PC-3 (cell line): ENCODE measurements around the gene PRPS1. TPM values are rescaled to one million over a fixed set of nuclear protein-coding genes. Genes with fewer than 3 reads are reported as not detected.

Source experiments
- ATAC-seq: fragments of 200-7000 bp; cut with Tn5 transposase; 2 replicates; pipeline ENCODE4 v1.9.1; 2020; ENCODE audit warnings: mild to moderate bottlenecking, moderate library complexity
- BruUV-seq: library from RNA; stranded (reverse); fragments of 400-500 nt; replicated peaks from 2 replicates; lab custom pipeline; 2021; lab: Mats Ljungman, UMichigan
- CTCF ChIA-PET: fragments of 300-600 bp; sonication (Branson Sonifier 250); formaldehyde crosslinking; loops from one replicate; lab custom pipeline; 2022; ENCODE audit warnings: antibody characterized with exemption; lab: Charles Lee
- POLR2A ChIA-PET: fragments of 300-600 bp; sonication (Branson Sonifier 250); formaldehyde crosslinking; loops from one replicate; lab custom pipeline; 2022; ENCODE audit warnings: antibody characterized with exemption; ENCODE audit not compliant: unreplicated experiment; lab: Charles Lee
- DNase-seq: peaks from one replicate; pipeline ENCODE4 v3.0.0-alpha.2; 2015
- H2AFZ ChIP-seq: fragments of 300-600 bp; sonication (generic); 2 replicates; pipeline ENCODE4 v1.6.0; 2016; ENCODE audit warnings: antibody characterized with exemption, low read length
- H3F3A ChIP-seq: fragments of 300-600 bp; sonication (generic); one replicate; pipeline ENCODE4 v1.6.0; 2017; ENCODE audit warnings: antibody characterized with exemption, low read length, control low read depth, mild to moderate bottlenecking; ENCODE audit not compliant: unreplicated experiment
- H3K27ac ChIP-seq: fragments of 300-600 bp; sonication (generic); 2 replicates; pipeline ENCODE4 v1.5.1; 2016; ENCODE audit warnings: mild to moderate bottlenecking, low read length
- H3K27me3 ChIP-seq: fragments of 300-600 bp; sonication (generic); 2 replicates; pipeline ENCODE4 v1.6.1; 2016; ENCODE audit warnings: low read length, mixed read lengths
- H3K36me3 ChIP-seq: fragments of 300-600 bp; sonication (generic); 2 replicates; pipeline ENCODE4 v1.6.1; 2016; ENCODE audit warnings: low read depth, mixed run types, low read length, mixed read lengths
- H3K4me1 ChIP-seq: fragments of 300-600 bp; sonication (generic); 2 replicates; pipeline ENCODE4 v1.5.1; 2016; ENCODE audit warnings: low read length; ENCODE audit not compliant: insufficient read depth
- H3K4me2 ChIP-seq: fragments of 300-600 bp; sonication (generic); 2 replicates; pipeline ENCODE4 v1.6.0; 2016; ENCODE audit warnings: low read length
- H3K4me3 ChIP-seq: fragments of 300-600 bp; sonication (generic); 2 replicates; pipeline ENCODE4 v1.5.1; 2016; ENCODE audit warnings: mild to moderate bottlenecking, low read length, mixed read lengths
- H3K79me2 ChIP-seq: fragments of 300-600 bp; sonication (generic); 2 replicates; pipeline ENCODE4 v1.6.1; 2017; ENCODE audit warnings: low read length, mixed read lengths
- H3K9ac ChIP-seq: fragments of 300-600 bp; sonication (generic); 2 replicates; pipeline ENCODE4 v1.6.0; 2016; ENCODE audit warnings: mild to moderate bottlenecking, low read length
- H3K9me2 ChIP-seq: fragments of 300-600 bp; sonication (generic); replicated peaks from 2 replicates; pipeline ENCODE4 v1.6.1; 2016; ENCODE audit warnings: mixed run types, low read length, mixed read lengths
- H3K9me3 ChIP-seq: fragments of 300-600 bp; sonication (generic); 2 replicates; pipeline ENCODE4 v1.6.1; 2016; ENCODE audit warnings: low read length, mixed read lengths
- H4K20me1 ChIP-seq: fragments of 300-600 bp; sonication (generic); 2 replicates; pipeline ENCODE4 v1.6.1; 2016; ENCODE audit warnings: low read length, mixed read lengths
- CTCF ChIP-seq: fragments of 300-600 bp; sonication (generic); conservative IDR thresholded peaks from 2 replicates; pipeline ENCODE4 v1.5.1; 2017; ENCODE audit warnings: antibody characterized with exemption, low read depth, mild to moderate bottlenecking, low read length
- EZH2 ChIP-seq: fragments of 300-600 bp; sonication (generic); IDR thresholded peaks from one replicate; pipeline ENCODE4 v1.6.1; 2017; ENCODE audit warnings: antibody characterized with exemption, mild to moderate bottlenecking, low read length; ENCODE audit not compliant: unreplicated experiment
- EZH2phosphoT487 ChIP-seq: fragments of 300-600 bp; sonication (generic); IDR thresholded peaks from 2 replicates; pipeline ENCODE4 v1.6.1; 2018; ENCODE audit warnings: mild to moderate bottlenecking, antibody characterized with exemption, low read length, borderline replicate concordance
- intact Hi-C: fragments of 100-400 bp; cut with micrococcal nuclease; formaldehyde crosslinking; loops from 2 replicates; pipeline ENCODE4 v1.9.0; 2023
- total RNA-seq: library from RNA; depleted of rRNA; stranded (reverse); fragments of >200 nt; gene quantifications from 2 replicates; pipeline ENCODE4 v1.2.3, GENCODE V29; 2014

Gene PRPS1
- total RNA-seq, 1 experiment from 2014 or later: 57.0 TPM

- Histone ChIP-seq H3F3A (peaks cover 4% of the 10 kb centered on the region), H2AFZ (no peak overlapping the region), H3K4me1 (peaks cover 19% of the 10 kb centered on the region), H3K9me3 (no peaks in the 10 kb centered on the region), H3K79me2 (no peaks in the 10 kb centered on the region), H3K27me3 (no peaks in the 10 kb centered on the region), H3K27ac (no peak overlapping the region), H3K4me2 (no peak overlapping the region), H3K4me3 (no peak overlapping the region), H3K36me3 (no peaks in the 10 kb centered on the region), H3K9ac (no peak overlapping the region), H3K9me2 (no peaks in the 10 kb centered on the region), H4K20me1 (no peaks in the 10 kb centered on the region)
- BruUV-seq: no TSS peak
- DNase-seq: no peak
- TF ChIP-seq EZH2phosphoT487: no peak
- no peak for TF ChIP-seq CTCF
- TF ChIP-seq EZH2: no peak
- ChIA-PET POLR2A (no interaction called here), CTCF (interaction anchor here (2.1 kb wide), 1 partner anchor 118 kb away, joined by 9 read pairs; the partner anchor contains the start of gene NCBP2L)
- ATAC-seq: no peak
- intact Hi-C loops: loop anchor here (1.0 to 10.0 kb wide), 5 partner anchors 60 to 414 kb away; partner anchors contain the start of gene NCBP2L
These were observed 30.4 kb downstream of the PRPS1 start for GRCh38 chrX:107658660-107659059.

GRCh38 chrX:107659286-107659685 lies 31.0 kb downstream of the PRPS1 start:
- intact Hi-C loops: loop anchor here (1.0 to 10.0 kb wide), 5 partner anchors 60 to 413 kb away; partner anchors contain the start of gene NCBP2L
- no peak overlapping the region for H3K27ac ChIP-seq
- no peaks in the 10 kb centered on the region for H3K79me2 ChIP-seq
- no peak overlapping the region for H3K4me2 ChIP-seq
- H3K27me3 ChIP-seq: no peaks in the 10 kb centered on the region
- ATAC-seq (no peak), DNase-seq (no peak)
- H3K9ac ChIP-seq: no peak overlapping the region
- TF ChIP-seq EZH2phosphoT487 (no peak), EZH2 (no peak), CTCF (no peak)
- no peaks in the 10 kb centered on the region for H3K9me3 ChIP-seq
- H3K4me3 ChIP-seq: no peak overlapping the region
- H3F3A ChIP-seq: peaks cover 4% of the 10 kb centered on the region
- H2AFZ ChIP-seq: no peak overlapping the region
- peaks cover 18% of the 10 kb centered on the region for H3K4me1 ChIP-seq
- ChIA-PET POLR2A (no interaction called here), CTCF (interaction anchor here (1.4 to 2.1 kb wide), 2 partner anchors 117 to 118 kb away, joined by 4 to 9 read pairs; partner anchors contain the start of genes NCBP2L and TSC22D3)
- no peaks in the 10 kb centered on the region for H3K36me3 ChIP-seq
- BruUV-seq: no TSS peak
- no peaks in the 10 kb centered on the region for H3K9me2 ChIP-seq
- no peaks in the 10 kb centered on the region for H4K20me1 ChIP-seq

GRCh38 chrX:107659768-107660167 lies 31.5 kb downstream of the PRPS1 start:
- intact Hi-C loops: loop anchor here (1.0 to 10.0 kb wide), 5 partner anchors 59 to 413 kb away; partner anchors contain the start of gene NCBP2L
- ATAC-seq (no peak), DNase-seq (peak; percentile 62)
- Histone ChIP-seq H3K9me2 (no peaks in the 10 kb centered on the region), H3K9me3 (no peaks in the 10 kb centered on the region), H4K20me1 (no peaks in the 10 kb centered on the region), H3K9ac (no peak overlapping the region), H3K36me3 (no peaks in the 10 kb centered on the region), H2AFZ (no peak overlapping the region), H3K4me2 (no peak overlapping the region), H3F3A (no peaks in the 10 kb centered on the region), H3K27me3 (no peaks in the 10 kb centered on the region), H3K4me1 (peaks cover 14% of the 10 kb centered on the region), H3K79me2 (no peaks in the 10 kb centered on the region), H3K4me3 (no peak overlapping the region), H3K27ac (no peak overlapping the region)
- TF ChIP-seq EZH2 (no peak), EZH2phosphoT487 (no peak), CTCF (peak; percentile 76)
- ChIA-PET CTCF (interaction anchor here (1.4 to 2.1 kb wide), 2 partner anchors 116 to 117 kb away, joined by 4 to 9 read pairs; partner anchors contain the start of genes NCBP2L and TSC22D3), POLR2A (no interaction called here)
- BruUV-seq: no TSS peak
